Progenitor cell of endocrine pancreas (in vitro differentiated cells): ENCODE measurements around the gene MRGPRF. TPM values are rescaled to one million over a fixed set of nuclear protein-coding genes. Genes with fewer than 3 reads are reported as not detected.

ENCODE experiments used
- DNase-seq: peaks from one replicate; pipeline ENCODE4 v3.0.0; 2021; ENCODE audit warnings: low spot score; ENCODE audit not compliant: unreplicated experiment
- H3K27ac Mint-ChIP-seq: 2 replicates; pipeline ENCODE4 v1.8.0; 2021; ENCODE audit warnings: mild to moderate bottlenecking, moderate library complexity, mixed read lengths
- H3K27me3 Mint-ChIP-seq: 2 replicates; pipeline ENCODE4 v1.8.0; 2021; ENCODE audit warnings: mixed read lengths
- H3K36me3 Mint-ChIP-seq: 2 replicates; pipeline ENCODE4 v1.8.0; 2022; ENCODE audit warnings: mixed read lengths; ENCODE audit not compliant: insufficient read depth
- H3K4me1 Mint-ChIP-seq: 2 replicates; pipeline ENCODE4 v1.8.0; 2021; ENCODE audit warnings: low read depth, mixed read lengths
- H3K4me3 Mint-ChIP-seq: 2 replicates; pipeline ENCODE4 v1.8.0; 2021; ENCODE audit warnings: low read depth, mild to moderate bottlenecking, moderate library complexity, mixed read lengths
- H3K9me3 Mint-ChIP-seq: 2 replicates; pipeline ENCODE4 v1.8.0; 2021; ENCODE audit warnings: low read depth, mixed read lengths
- CTCF ChIP-seq: fragments of 200-600 bp; sonication (generic); IDR thresholded peaks from one replicate; pipeline ENCODE4 v1.5.0; 2021; ENCODE audit warnings: antibody characterized with exemption, mild to moderate bottlenecking; ENCODE audit not compliant: unreplicated experiment
- total RNA-seq: library from RNA; stranded (reverse); gene quantifications from 2 replicates; pipeline ENCODE4 v1.2.1, GENCODE V29; 2021

MRGPRF gene
- total RNA-seq, 1 donor from 2014 or later: 0.41 TPM

- no peaks in the 10 kb centered on the region for H3K9me3 Mint-ChIP-seq
- H3K27ac Mint-ChIP-seq: no peak overlapping the region
Measured at GRCh38 chr11:68965901-68966853, 46.9 kb downstream of the MRGPRF start.

GRCh38 chr11:68963779-68964178, 49.3 kb downstream of the MRGPRF start:
- Mint-ChIP-seq H3K9me3 (no peaks in the 10 kb centered on the region), H3K4me3 (no peak overlapping the region), H3K27me3 (peaks cover 7% of the 10 kb centered on the region), H3K27ac (no peak overlapping the region), H3K36me3 (no peaks in the 10 kb centered on the region), H3K4me1 (no peaks in the 10 kb centered on the region)
- no peak for TF ChIP-seq CTCF
- DNase-seq: no peak

More at GRCh38 chr11:68965901-68966853, 46.9 kb downstream of the MRGPRF start:
- no peaks in the 10 kb centered on the region for H3K4me1 Mint-ChIP-seq
- no peaks in the 10 kb centered on the region for H3K36me3 Mint-ChIP-seq
- DNase-seq: no peak
- no peak overlapping the region for H3K4me3 Mint-ChIP-seq
- peaks cover 7% of the 10 kb centered on the region for H3K27me3 Mint-ChIP-seq
- no peak for TF ChIP-seq CTCF

GRCh38 chr11:68962527-68963250, 50.4 kb downstream of the MRGPRF start:
- no peaks in the 10 kb centered on the region for H3K9me3 Mint-ChIP-seq
- no peak for DNase-seq
- H3K27me3 Mint-ChIP-seq: peaks cover 3% of the 10 kb centered on the region
- no peak overlapping the region for H3K27ac Mint-ChIP-seq
- TF ChIP-seq CTCF: no peak
- no peak overlapping the region for H3K4me3 Mint-ChIP-seq
- H3K36me3 Mint-ChIP-seq: no peaks in the 10 kb centered on the region
- H3K4me1 Mint-ChIP-seq: no peaks in the 10 kb centered on the region

- H3K27ac Mint-ChIP-seq: no peak overlapping the region
- no peak for TF ChIP-seq CTCF
Measured at GRCh38 chr11:68961245-68961644, 51.8 kb downstream of the MRGPRF start.

GRCh38 chr11:68960294-68961071, 52.6 kb downstream of the MRGPRF start:
- no peaks in the 10 kb centered on the region for H3K4me1 Mint-ChIP-seq
- H3K4me3 Mint-ChIP-seq: no peak overlapping the region
- H3K9me3 Mint-ChIP-seq: no peaks in the 10 kb centered on the region
- no peak overlapping the region for H3K27ac Mint-ChIP-seq
- DNase-seq: no peak
- H3K27me3 Mint-ChIP-seq: peaks cover 2% of the 10 kb centered on the region
- H3K36me3 Mint-ChIP-seq: no peaks in the 10 kb centered on the region
- TF ChIP-seq CTCF: no peak

More at GRCh38 chr11:68961245-68961644, 51.8 kb downstream of the MRGPRF start:
- Mint-ChIP-seq H3K4me3 (no peak overlapping the region), H3K9me3 (no peaks in the 10 kb centered on the region), H3K36me3 (no peaks in the 10 kb centered on the region), H3K4me1 (no peaks in the 10 kb centered on the region), H3K27me3 (peaks cover 5% of the 10 kb centered on the region)
- DNase-seq: no peak
